Psoas muscle (tissue), 8 donors: Measurements from ENCODE around the gene ZNF23. TPM values are rescaled to one million over a fixed set of nuclear protein-coding genes. Genes with fewer than 3 reads are reported as not detected.

Source experiments
- ATAC-seq, 4 donors: fragments of 200-7000 bp; cut with Tn5 transposase; one replicate each; pipeline ENCODE4 v1.9.1; 2020; ENCODE audit warnings: moderate library complexity in 3 of 4, mild to moderate bottlenecking in 2 of 4
- DNase-seq, 2 donors: peaks; one replicate each; pipeline ENCODE4 v3.0.0-alpha.2; 2020
- H3K27ac ChIP-seq: fragments of 200-600 bp; one replicate; pipeline ENCODE4 v1.8.0; 2022
- H3K27me3 ChIP-seq, 3 donors: fragments of 200-600 bp in 1 of 3; one replicate each; pipeline versions ENCODE4 v1.6.1 to v1.8.0; 2013 to 2022; ENCODE audit warnings: low read length in 2 of 3, mild to moderate bottlenecking in 2 of 3, moderate library complexity in 1 of 3; ENCODE audit not compliant: insufficient read depth in 3 of 3
- H3K36me3 ChIP-seq, 2 donors: fragments of 200-600 bp in 1 of 2; one replicate each; pipeline versions ENCODE4 v1.6.1 to v1.8.0; 2013 to 2022; ENCODE audit warnings: low read depth in 1 of 2, mild to moderate bottlenecking in 1 of 2, moderate library complexity in 1 of 2; ENCODE audit not compliant: insufficient read depth in 1 of 2
- H3K4me1 ChIP-seq: fragments of 200-600 bp; one replicate; pipeline ENCODE4 v1.8.0; 2022
- H3K4me3 ChIP-seq: fragments of 200-600 bp; one replicate; pipeline ENCODE4 v1.8.0; 2022; ENCODE audit warnings: mild to moderate bottlenecking
- H3K9me3 ChIP-seq: fragments of 200-600 bp; one replicate; pipeline ENCODE4 v1.8.0; 2022
- WGBS, 3 donors: extraction: QIAGEN DNeasy Blood & Tissue Kit; methylation state at CpG; one replicate each; pipeline versions ENCODE4 v1.1.6 to v1.1.7; 2013; 5-methylcytosine and 5-hydroxymethylcytosine counted together
- intact Hi-C, 2 donors: fragments of 100-400 bp; cut with DNase I; formaldehyde crosslinking; loops; one replicate each; pipeline versions ENCODE4 v1.11.0 to v1.14.2; 2022
- polyA plus RNA-seq, 3 donors: library from polyadenylated mRNA; stranded (reverse); fragments of 200-250 nt; gene quantifications; one replicate each; pipeline ENCODE4 v1.2.3, GENCODE V29; 2013
- total RNA-seq, 4 donors: library from RNA; stranded (reverse); fragmentation: NEBNext Ultra II Directional in 2 of 4; extraction: Animal tissue kit (Norgen Biotek cat#: 25700) in 2 of 4; gene quantifications; one replicate each; pipeline versions ENCODE4 v1.2.1 to v1.2.4, GENCODE V29; 2021 to 2023
- TF ChIP-seq, protein P1 (sequence below): fragments of 200-600 bp; IDR thresholded peaks from one replicate; pipeline ENCODE4 v1.8.0; 2022; ENCODE audit warnings: antibody characterized with exemption
- donor health status: healthy with polysubstance abuse.
- donor health status: DM: no; HTN: no; CAD: no; lungs with moderate emphysema.
- donor health status: Bipolar disorder and iron deficiency.
- donor health status: healthy.
- donor health status: DM: yes; HTN: yes; CAD: no.
- donor health status: DM: no; HTN: no; CAD: no.
- donor health status: DM: no; HTN: no; CAD: no.
- donor health status: DM: yes; HTN: yes; CAD: no.

The ZNF23 gene
- total and polyA plus RNA-seq, 7 donors: 3.8 to 9.3 (median 5.8) TPM

DNA sequence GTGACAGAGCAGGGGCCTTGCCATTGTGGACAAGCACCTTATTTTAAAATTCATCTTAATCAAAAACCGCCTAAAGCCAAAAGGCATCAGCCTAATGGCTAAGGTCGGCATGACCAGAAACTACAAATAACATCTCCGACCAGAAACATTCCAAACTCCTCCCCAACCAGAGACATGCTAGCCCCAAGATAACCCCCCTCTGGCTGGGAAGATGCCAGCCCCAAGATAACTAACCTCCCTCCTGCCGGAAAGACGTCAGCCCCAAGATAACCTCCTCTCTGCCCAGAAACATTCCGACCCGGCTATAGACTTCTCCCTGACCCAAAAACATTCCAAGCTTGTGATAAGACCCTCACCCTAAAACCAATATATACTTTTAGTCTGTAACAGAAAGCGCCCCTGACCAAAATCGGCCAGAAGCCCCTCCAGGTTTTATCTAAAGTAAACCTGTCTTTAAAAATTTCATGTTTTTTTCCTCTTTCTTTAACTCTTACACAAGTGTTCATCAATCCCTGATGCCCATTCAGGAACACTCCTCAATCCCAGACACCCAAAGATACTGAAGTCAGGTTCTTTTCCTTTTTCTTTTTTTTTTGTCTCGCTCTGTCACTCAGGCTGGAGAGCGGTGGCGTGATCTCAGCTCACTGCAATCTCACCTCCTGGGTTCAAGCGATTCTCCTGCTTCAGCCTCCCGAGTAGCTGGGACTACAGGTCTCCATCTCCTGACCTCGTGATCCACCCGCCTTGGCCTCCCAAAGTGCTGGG lies 52.9 kb downstream of the ZNF23 start:
- no peak overlapping the region for H3K4me3 ChIP-seq
- no peaks in the 10 kb centered on the region for H3K4me1 ChIP-seq
- peaks cover 0 to 7% (median 0%) of the 10 kb centered on the region in 3 donors for H3K27me3 ChIP-seq
- no peak for ATAC-seq
- no peak for DNase-seq
- no peaks in the 10 kb centered on the region for H3K9me3 ChIP-seq
- H3K36me3 ChIP-seq: no peaks in the 10 kb centered on the region
- TF ChIP-seq, protein P1, sequence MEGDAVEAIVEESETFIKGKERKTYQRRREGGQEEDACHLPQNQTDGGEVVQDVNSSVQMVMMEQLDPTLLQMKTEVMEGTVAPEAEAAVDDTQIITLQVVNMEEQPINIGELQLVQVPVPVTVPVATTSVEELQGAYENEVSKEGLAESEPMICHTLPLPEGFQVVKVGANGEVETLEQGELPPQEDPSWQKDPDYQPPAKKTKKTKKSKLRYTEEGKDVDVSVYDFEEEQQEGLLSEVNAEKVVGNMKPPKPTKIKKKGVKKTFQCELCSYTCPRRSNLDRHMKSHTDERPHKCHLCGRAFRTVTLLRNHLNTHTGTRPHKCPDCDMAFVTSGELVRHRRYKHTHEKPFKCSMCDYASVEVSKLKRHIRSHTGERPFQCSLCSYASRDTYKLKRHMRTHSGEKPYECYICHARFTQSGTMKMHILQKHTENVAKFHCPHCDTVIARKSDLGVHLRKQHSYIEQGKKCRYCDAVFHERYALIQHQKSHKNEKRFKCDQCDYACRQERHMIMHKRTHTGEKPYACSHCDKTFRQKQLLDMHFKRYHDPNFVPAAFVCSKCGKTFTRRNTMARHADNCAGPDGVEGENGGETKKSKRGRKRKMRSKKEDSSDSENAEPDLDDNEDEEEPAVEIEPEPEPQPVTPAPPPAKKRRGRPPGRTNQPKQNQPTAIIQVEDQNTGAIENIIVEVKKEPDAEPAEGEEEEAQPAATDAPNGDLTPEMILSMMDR: no peak
- intact Hi-C loops: no loop called here
- 72 to 74% (median 73%) methylated on average over 16 of the region's 16 CpGs for WGBS, 3 donors
- no peak overlapping the region for H3K27ac ChIP-seq

DNA sequence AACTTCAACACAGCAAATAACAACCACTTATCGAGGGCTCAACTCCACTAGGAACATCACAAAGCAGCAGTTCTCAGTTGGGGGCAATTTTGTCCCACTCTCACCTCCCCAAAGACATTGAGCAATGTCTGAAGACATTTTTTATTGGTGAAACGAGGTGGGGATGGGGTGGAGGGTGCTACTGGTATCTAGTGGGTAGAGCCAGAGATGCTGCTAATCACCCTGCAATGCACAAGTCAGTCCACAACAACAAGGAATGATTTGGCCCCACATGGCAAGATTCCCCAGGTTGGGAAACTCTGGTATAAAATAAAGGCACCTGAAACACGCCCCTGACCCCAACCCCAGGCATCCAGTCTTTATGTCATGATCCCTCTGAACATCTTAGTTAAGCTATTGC lies 53.5 kb downstream of the ZNF23 start:
- H3K27ac ChIP-seq: no peak overlapping the region
- no peaks in the 10 kb centered on the region for H3K9me3 ChIP-seq
- TF ChIP-seq, protein P1: no peak
- intact Hi-C loops: no loop called here
- ATAC-seq (no peak), DNase-seq (no peak)
- no peak overlapping the region for H3K4me3 ChIP-seq
- no peaks in the 10 kb centered on the region for H3K4me1 ChIP-seq
- H3K36me3 ChIP-seq: no peaks in the 10 kb centered on the region
- peaks cover 0 to 7% (median 0%) of the 10 kb centered on the region in 3 donors for H3K27me3 ChIP-seq
- WGBS, 3 donors: 40 to 44% (median 41%) methylated on average over 3 of the region's 3 CpGs

DNA sequence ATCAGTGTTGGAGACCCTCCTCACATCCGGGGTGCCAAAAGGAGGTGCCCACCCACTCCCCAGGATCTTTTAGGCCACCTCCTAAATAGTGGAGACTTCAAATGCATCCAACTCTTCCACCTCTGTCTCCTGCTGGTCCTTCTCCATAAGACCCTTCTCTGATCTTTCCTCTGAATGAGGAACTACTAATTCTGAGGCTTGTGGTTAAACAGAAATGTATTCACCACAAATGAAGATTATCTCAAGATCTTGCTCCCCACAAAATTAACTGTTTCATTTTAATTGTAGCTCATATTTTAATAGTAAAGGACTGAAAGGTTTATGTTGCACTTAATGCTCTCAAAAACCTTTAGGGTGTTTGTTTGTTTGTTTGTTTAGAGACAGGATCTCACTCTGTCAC lies 54.3 kb downstream of the ZNF23 start:
- ATAC-seq: no peak
- H3K36me3 ChIP-seq: no peaks in the 10 kb centered on the region
- intact Hi-C loops: no loop called here

DNA sequence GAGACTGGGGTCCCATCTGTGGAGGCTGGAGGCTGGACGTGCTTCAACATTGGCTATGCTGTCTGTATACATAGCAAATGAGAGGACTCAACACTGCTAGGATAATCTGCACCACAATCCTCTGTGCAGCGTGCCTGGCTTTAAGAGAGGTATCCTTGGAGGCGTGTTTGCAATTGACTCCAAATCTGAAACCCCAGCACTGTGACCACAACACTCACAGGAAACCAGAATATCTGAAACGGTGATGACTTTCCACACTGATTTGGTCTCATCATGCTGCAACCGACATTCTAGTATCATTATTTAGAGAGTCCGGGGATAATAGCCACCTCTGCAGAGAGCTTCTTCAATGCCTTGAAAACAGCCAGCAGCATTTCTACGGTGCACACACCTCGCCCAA lies 55.3 kb downstream of the ZNF23 start:
- 57 to 67% (median 62%) methylated on average over 8 of the region's 8 CpGs for WGBS, 3 donors

More for the DNA sequence above, 54.3 kb downstream of the ZNF23 start:
- Histone ChIP-seq H3K27me3 (peaks cover 0 to 7% (median 1%) of the 10 kb centered on the region in 3 donors), H3K4me3 (no peak overlapping the region), H3K27ac (no peak overlapping the region), H3K4me1 (no peaks in the 10 kb centered on the region), H3K9me3 (no peaks in the 10 kb centered on the region)
- no peak for DNase-seq
- TF ChIP-seq, protein P1: no peak
- 71 to 83% (median 71%) methylated on average over 1 of the region's 1 CpG for WGBS, 3 donors

More for the DNA sequence above, 55.3 kb downstream of the ZNF23 start:
- H3K36me3 ChIP-seq: no peaks in the 10 kb centered on the region
- no peak overlapping the region for H3K27ac ChIP-seq
- intact Hi-C loops: no loop called here
- no peaks in the 10 kb centered on the region for H3K9me3 ChIP-seq
- TF ChIP-seq, protein P1: no peak
- no peak for DNase-seq
- no peak for ATAC-seq
- H3K4me1 ChIP-seq: no peaks in the 10 kb centered on the region
- peaks cover 0 to 9% (median 1%) of the 10 kb centered on the region in 3 donors for H3K27me3 ChIP-seq
- H3K4me3 ChIP-seq: no peak overlapping the region
